ENCODE measurements around the gene RDH13.

DNA sequence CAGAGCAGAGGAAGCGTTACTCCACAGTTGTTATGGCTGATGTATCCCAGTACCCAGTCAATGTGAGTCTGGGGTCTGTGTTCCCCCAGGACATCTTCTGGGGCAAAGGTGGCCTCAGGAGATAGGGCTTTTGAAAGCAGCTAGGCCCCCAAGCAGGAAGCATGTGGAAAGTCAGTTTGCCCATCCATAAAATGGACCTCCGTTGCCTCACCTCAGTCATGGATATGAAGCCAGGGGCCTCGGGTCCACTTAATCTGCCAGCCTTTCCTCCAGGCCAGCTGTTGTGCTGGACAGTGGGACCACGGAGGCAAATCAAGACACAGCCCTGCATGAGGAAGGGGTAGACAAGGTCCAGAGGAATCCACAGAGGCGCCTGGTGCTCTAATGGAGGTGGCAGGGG lies 16.0 kb upstream of the RDH13 start:
- TF ChIP-seq, protein P1, sequence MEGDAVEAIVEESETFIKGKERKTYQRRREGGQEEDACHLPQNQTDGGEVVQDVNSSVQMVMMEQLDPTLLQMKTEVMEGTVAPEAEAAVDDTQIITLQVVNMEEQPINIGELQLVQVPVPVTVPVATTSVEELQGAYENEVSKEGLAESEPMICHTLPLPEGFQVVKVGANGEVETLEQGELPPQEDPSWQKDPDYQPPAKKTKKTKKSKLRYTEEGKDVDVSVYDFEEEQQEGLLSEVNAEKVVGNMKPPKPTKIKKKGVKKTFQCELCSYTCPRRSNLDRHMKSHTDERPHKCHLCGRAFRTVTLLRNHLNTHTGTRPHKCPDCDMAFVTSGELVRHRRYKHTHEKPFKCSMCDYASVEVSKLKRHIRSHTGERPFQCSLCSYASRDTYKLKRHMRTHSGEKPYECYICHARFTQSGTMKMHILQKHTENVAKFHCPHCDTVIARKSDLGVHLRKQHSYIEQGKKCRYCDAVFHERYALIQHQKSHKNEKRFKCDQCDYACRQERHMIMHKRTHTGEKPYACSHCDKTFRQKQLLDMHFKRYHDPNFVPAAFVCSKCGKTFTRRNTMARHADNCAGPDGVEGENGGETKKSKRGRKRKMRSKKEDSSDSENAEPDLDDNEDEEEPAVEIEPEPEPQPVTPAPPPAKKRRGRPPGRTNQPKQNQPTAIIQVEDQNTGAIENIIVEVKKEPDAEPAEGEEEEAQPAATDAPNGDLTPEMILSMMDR (IDR thresholded peaks at IDR 0.05) = no peak
- TF ChIP-seq POLR2A (IDR thresholded peaks at IDR 0.05) = no peak

All from ovary (tissue), 3 donors.